ENCODE results near the gene FIGNL2.

The FIGNL2 gene

DNA sequence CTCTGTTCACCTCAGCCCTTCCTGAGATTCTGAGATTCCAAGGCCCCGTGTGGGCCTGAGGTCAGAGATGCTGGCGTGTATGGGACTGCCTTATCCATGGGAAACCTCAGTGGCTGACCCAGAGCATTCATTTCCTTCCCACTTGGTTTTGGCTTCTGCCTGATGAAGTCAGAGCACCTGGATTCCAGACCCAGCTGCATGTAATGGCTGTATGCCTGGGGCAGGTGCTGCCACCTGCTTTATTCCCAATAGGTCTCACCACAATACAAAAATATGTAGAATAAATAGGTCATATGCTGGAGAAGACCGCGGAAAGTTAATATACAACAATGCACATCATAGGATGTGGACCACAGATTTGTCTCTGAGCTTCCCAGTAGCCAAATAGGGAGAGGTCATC, 25.6 kb downstream of the FIGNL2 start:
- no peak overlapping the region for H3K4me2 ChIP-seq (ENCODE audit: low read length)
- 0 out of 2 replicates have a peak, but pooled peaks cover 3% of the 10 kb centered on the region for H3K27me3 ChIP-seq (ENCODE audit: low read depth, low read length)
- H3K4me1 ChIP-seq (ENCODE audit: low read length): 0 out of 2 replicates have a peak, but pooled peaks cover 5% of the 10 kb centered on the region
- no peak overlapping the region for H3K9ac ChIP-seq (ENCODE audit: low read length)
- H3K79me2 ChIP-seq (ENCODE audit: low read length): no peaks in the 10 kb centered on the region
- H2AFZ ChIP-seq (ENCODE audit: low read depth, low read length): no peak overlapping the region
- no peaks in the 10 kb centered on the region for H3K9me3 ChIP-seq (ENCODE audit: insufficient read depth, low read length)
- no peak overlapping the region for H3K27ac ChIP-seq (ENCODE audit: low read length)
- TF ChIP-seq, protein P1, sequence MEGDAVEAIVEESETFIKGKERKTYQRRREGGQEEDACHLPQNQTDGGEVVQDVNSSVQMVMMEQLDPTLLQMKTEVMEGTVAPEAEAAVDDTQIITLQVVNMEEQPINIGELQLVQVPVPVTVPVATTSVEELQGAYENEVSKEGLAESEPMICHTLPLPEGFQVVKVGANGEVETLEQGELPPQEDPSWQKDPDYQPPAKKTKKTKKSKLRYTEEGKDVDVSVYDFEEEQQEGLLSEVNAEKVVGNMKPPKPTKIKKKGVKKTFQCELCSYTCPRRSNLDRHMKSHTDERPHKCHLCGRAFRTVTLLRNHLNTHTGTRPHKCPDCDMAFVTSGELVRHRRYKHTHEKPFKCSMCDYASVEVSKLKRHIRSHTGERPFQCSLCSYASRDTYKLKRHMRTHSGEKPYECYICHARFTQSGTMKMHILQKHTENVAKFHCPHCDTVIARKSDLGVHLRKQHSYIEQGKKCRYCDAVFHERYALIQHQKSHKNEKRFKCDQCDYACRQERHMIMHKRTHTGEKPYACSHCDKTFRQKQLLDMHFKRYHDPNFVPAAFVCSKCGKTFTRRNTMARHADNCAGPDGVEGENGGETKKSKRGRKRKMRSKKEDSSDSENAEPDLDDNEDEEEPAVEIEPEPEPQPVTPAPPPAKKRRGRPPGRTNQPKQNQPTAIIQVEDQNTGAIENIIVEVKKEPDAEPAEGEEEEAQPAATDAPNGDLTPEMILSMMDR (IDR thresholded peaks at IDR 0.05; ENCODE audit: low read depth, low read length): no peak
- no peak for TF ChIP-seq EZH2phosphoT487 (IDR thresholded peaks at IDR 0.05; ENCODE audit: low read depth)
- H3K36me3 ChIP-seq (replicated peaks; ENCODE audit: low read depth, low read length): no peaks in the 10 kb centered on the region
- no peak overlapping the region for H3K4me3 ChIP-seq (ENCODE audit: low read length)
- H4K20me1 ChIP-seq (ENCODE audit: insufficient read depth, low read length): no peaks in the 10 kb centered on the region

GRCh38 chr12:51822261-51822616, 26.3 kb downstream of the FIGNL2 start:
- H4K20me1 ChIP-seq (ENCODE audit: insufficient read depth, low read length): no peaks in the 10 kb centered on the region
- H3K4me1 ChIP-seq (ENCODE audit: low read length): no peaks in the 10 kb centered on the region
- H2AFZ ChIP-seq (ENCODE audit: low read depth, low read length): no peak overlapping the region
- no peak overlapping the region for H3K4me3 ChIP-seq (ENCODE audit: low read length)
- no peaks in the 10 kb centered on the region for H3K36me3 ChIP-seq (replicated peaks; ENCODE audit: low read depth, low read length)
- no peak overlapping the region for H3K4me2 ChIP-seq (ENCODE audit: low read length)
- H3K79me2 ChIP-seq (ENCODE audit: low read length): no peaks in the 10 kb centered on the region
- H3K27me3 ChIP-seq (ENCODE audit: low read depth, low read length): 0 out of 2 replicates have a peak, but pooled peaks cover 3% of the 10 kb centered on the region
- TF ChIP-seq EZH2phosphoT487 (IDR thresholded peaks at IDR 0.05; ENCODE audit: low read depth): no peak
- TF ChIP-seq, protein P1 (IDR thresholded peaks at IDR 0.05; ENCODE audit: low read depth, low read length): no peak
- H3K9ac ChIP-seq (ENCODE audit: low read length): no peak overlapping the region
- H3K9me3 ChIP-seq (ENCODE audit: insufficient read depth, low read length): no peaks in the 10 kb centered on the region
- no peak overlapping the region for H3K27ac ChIP-seq (ENCODE audit: low read length)

DNA sequence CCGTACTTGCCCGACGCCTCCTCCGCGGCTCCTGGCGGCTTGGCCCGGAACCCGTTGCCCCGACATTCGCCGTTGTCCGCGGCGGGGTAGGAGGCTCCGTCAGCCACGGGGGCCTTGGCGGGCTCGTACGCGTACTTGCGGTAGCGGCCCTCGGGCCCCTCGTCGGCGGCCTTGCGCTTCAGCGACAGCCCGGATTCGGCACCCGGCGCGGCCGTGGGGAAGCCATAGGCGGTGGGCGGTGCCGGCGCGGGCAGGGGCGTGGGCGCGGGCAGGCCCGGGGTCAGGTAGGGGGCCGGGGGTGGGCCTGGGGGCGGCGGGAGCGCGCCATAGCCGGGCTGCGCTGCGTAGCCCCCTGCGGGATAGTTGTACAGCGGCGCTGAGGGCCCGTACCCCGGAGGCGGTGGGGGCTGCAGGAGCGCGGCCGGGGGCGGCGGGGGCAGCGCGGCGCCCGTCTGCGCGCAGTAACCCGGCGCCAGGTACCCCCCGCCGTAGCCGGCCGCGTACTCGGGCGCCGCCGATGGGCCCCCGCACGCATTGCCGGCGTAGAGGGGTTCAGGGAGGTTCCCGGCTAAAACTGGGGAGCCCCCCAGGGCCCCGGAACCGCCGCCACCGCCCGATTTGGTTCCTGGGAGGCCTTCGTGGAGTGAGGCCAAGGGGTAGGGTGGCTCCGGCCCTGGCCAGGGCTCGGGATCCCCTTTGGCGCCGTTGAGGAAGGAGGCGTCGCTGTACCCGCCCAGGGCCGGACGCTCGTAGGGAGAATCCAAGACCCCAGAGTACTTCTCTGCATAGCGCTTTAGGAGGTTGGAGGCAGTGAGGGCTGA, 26.9 kb downstream of the FIGNL2 start:
- H3K79me2 ChIP-seq (ENCODE audit: low read length): no peaks in the 10 kb centered on the region
- TF ChIP-seq EZH2phosphoT487 (IDR thresholded peaks at IDR 0.05; ENCODE audit: low read depth): no peak
- TF ChIP-seq, protein P1 (IDR thresholded peaks at IDR 0.05; ENCODE audit: low read depth, low read length): no peak
- H3K27ac ChIP-seq (ENCODE audit: low read length): no peak overlapping the region
- peak overlapping the region; percentile 56 for H3K4me2 ChIP-seq (ENCODE audit: low read length)
- no peak overlapping the region for H2AFZ ChIP-seq (ENCODE audit: low read depth, low read length)
- H3K9me3 ChIP-seq (ENCODE audit: insufficient read depth, low read length): no peaks in the 10 kb centered on the region
- H3K4me3 ChIP-seq (ENCODE audit: low read length): peak overlapping the region; percentile 76; the same call in 1 of the 2 replicates
- H4K20me1 ChIP-seq (ENCODE audit: insufficient read depth, low read length): no peaks in the 10 kb centered on the region
- H3K9ac ChIP-seq (ENCODE audit: low read length): peak overlapping the region; percentile 30; the same call in 1 of the 2 replicates
- no peaks in the 10 kb centered on the region for H3K36me3 ChIP-seq (replicated peaks; ENCODE audit: low read depth, low read length)
- 0 out of 2 replicates have a peak, but pooled peaks cover 3% of the 10 kb centered on the region for H3K27me3 ChIP-seq (ENCODE audit: low read depth, low read length)
- H3K4me1 ChIP-seq (ENCODE audit: low read length): no peaks in the 10 kb centered on the region

- Histone ChIP-seq H4K20me1 (ENCODE audit: insufficient read depth, low read length) (no peaks in the 10 kb centered on the region), H2AFZ (ENCODE audit: low read depth, low read length) (peak overlapping the region; percentile 39; the same call in 1 of the 2 replicates), H3K9ac (ENCODE audit: low read length) (peak overlapping the region; percentile 47), H3K27ac (ENCODE audit: low read length) (no peak overlapping the region), H3K27me3 (ENCODE audit: low read depth, low read length) (0 out of 2 replicates have a peak, but pooled peaks cover 3% of the 10 kb centered on the region), H3K9me3 (ENCODE audit: insufficient read depth, low read length) (no peaks in the 10 kb centered on the region), H3K36me3 (replicated peaks; ENCODE audit: low read depth, low read length) (no peaks in the 10 kb centered on the region), H3K79me2 (ENCODE audit: low read length) (no peaks in the 10 kb centered on the region), H3K4me1 (ENCODE audit: low read length) (no peaks in the 10 kb centered on the region), H3K4me3 (ENCODE audit: low read length) (peak overlapping the region; percentile 76), H3K4me2 (ENCODE audit: low read length) (peak overlapping the region; percentile 56)
- TF ChIP-seq, protein P1 (IDR thresholded peaks at IDR 0.05; ENCODE audit: low read depth, low read length): peak; percentile 29; the same call in 1 of the 2 replicates
- no peak for TF ChIP-seq EZH2phosphoT487 (IDR thresholded peaks at IDR 0.05; ENCODE audit: low read depth)
Observed at GRCh38 chr12:51820526-51821439, 27.7 kb downstream of the FIGNL2 start.
